Colon (tissue), 2 donors: ENCODE results near the gene HRAS.
"Not testable (repeated sequence)": the region's sequence is repeated elsewhere in the genome, so short reads cannot be mapped to it uniquely, and the experiment has no call there.

ENCODE experiments used
- FAIRE-seq: peaks from 2 replicates; lab custom pipeline; 2012; peaks lifted over from hg19 to GRCh38; lab: Jason Lieb, UNC
- donor health status: control.
- donor health status: control.

Gene HRAS

GRCh38 chr11:535519-536454 is at the start of gene HRAS:
Gene HRAS, minus strand, starts transcription at chr11:535576.
- no peak for FAIRE-seq

GRCh38 chr11:584287-584686 is 48.9 kb upstream of the HRAS start:
- no peak for FAIRE-seq

GRCh38 chr11:581752-582151 is 46.4 kb upstream of the HRAS start:
- FAIRE-seq = no peak

- FAIRE-seq = no peak
Measured at GRCh38 chr11:581342-581741, 46.0 kb upstream of the HRAS start.

- FAIRE-seq = no peak
Measured at GRCh38 chr11:579830-580601, 44.6 kb upstream of the HRAS start.

GRCh38 chr11:578276-579035 is 43.1 kb upstream of the HRAS start:
- FAIRE-seq = no peak

GRCh38 chr11:577611-577894 is 42.2 kb upstream of the HRAS start:
- no peak for FAIRE-seq

- FAIRE-seq = no peak
Measured at GRCh38 chr11:576811-577610, 41.6 kb upstream of the HRAS start.

- FAIRE-seq = no peak
Measured at GRCh38 chr11:575996-576768, 40.8 kb upstream of the HRAS start, which contains the start of gene PHRF1. Gene PHRF1, plus strand, starts transcription at chr11:576470. Its CDS starts 5,043 bp downstream, at chr11:581513.

- no peak for FAIRE-seq
Measured at GRCh38 chr11:575313-575995, 40.1 kb upstream of the HRAS start.

GRCh38 chr11:574632-575312 is 39.4 kb upstream of the HRAS start:
- no peak for FAIRE-seq

- not testable (repeated sequence) for FAIRE-seq
Measured at GRCh38 chr11:574031-574570, 38.7 kb upstream of the HRAS start.

GRCh38 chr11:573146-573759 is 37.9 kb upstream of the HRAS start:
- no peak for FAIRE-seq

GRCh38 chr11:571802-572185 is 36.4 kb upstream of the HRAS start:
- FAIRE-seq = no peak

GRCh38 chr11:569158-569885 is 33.9 kb upstream of the HRAS start:
- no peak for FAIRE-seq

GRCh38 chr11:568306-569157 is 33.2 kb upstream of the HRAS start:
- FAIRE-seq = no peak

GRCh38 chr11:567629-568292 is 32.4 kb upstream of the HRAS start:
- no peak for FAIRE-seq
